GM10266 (cell line): Measurements from ENCODE around the gene ARID3A.

Experiments used
- DNase-seq: peaks from one replicate; pipeline ENCODE4 v3.0.0; 2012; ENCODE audit errors: extremely low spot score
- CTCF ChIP-seq: IDR thresholded peaks from 2 replicates; pipeline ENCODE4 v1.5.1; 2012; ENCODE audit warnings: mild to moderate bottlenecking, low read depth; ENCODE audit not compliant: control insufficient read depth, insufficient read depth; ENCODE audit errors: missing control alignments

ARID3A gene

DNA sequence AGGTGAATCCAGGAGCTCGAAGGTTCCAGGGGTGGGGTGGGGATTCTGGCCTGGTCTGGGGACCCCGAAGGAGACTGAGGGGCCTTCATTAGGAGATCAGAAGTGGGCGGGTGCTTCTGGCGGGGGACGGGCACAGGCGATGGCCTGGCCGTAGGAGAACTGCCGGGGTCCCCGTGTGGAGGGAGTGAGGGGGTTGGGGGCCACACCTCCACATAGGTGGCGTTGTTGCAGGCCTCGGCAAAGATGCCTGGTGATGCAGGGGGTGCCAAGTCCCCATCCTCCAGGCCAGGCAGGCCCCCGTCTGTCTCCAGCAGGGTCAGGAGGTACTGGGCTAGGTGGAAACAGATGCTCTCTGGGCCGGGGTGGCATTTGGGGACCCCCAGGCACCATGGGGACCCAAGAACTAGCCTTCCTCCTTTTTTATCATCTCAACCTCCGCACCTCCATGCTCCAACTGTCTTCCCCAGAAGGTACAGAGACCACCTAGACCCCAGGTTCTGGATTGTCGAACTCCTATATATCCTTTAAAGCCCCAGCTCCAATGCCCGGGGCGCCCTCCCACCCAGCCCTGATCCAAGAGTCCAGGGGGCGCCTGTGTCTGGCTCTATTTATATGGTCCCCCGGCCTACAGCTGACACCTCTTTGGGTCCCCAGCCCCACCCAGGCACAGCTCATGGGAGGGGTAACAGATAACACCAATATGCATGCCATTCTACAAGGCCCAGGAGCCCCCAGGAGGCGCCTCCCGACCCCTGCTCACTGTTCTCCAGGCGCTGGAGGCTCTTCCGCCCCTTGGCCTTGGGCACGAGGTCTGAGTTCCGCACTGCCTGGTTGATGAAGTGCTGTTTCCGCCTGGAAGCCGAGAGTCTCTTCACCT lies 24.4 kb upstream of the ARID3A start:
- TF ChIP-seq CTCF, result no peak
- DNase-seq, result no peak

DNA sequence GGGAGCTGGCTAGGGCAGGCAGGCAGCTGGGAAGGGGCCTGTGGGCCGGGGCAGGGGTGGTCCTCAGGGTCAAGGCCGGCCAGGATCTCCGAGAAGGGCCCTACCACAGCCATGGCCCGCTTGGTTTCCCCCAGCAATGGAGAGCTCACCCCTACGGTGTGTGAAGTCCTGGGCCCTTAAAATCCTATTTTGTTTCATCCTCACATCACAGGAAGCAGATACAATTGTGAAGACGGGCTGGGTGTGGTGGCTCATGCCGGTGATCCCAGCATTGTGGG lies 23.8 kb upstream of the ARID3A start:
- DNase-seq, result no peak
- TF ChIP-seq CTCF, result no peak

DNA sequence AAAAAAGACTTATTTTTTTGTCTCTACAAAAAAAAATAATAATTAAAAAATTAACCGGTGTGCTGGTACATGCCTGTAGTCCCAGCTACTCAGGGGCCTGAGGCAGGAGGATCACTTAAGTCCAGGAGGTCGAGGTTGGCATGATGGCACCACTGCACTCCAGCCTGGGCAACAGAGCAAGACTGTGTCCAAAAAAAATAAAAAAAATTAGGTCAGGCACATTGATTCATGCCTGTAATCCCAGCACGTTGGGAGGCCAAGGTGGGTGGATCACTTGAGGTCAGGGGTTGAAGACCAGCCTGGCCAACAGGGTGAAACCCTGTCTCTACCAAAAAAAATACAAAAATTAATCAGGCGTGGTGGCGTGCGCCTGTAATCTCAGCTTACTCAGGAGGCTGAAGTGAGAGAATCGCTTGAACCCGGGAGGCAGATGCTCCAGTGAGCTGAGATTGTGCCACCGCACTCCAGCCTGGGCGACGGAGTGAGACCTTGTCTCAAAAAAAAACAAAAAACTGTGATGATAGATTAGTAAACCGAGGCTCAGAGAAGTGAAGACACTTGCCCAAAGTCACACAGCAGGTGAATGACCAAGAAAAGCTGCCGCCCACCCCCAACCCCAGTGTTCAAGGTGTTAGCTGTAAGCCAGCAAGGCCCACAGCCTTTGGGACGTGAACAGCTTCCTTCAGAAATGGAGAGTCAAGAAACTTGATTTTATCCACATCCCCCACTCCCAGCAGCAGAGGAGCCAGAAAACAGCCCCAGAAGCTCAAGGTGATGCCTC lies 23.2 kb upstream of the ARID3A start:
- DNase-seq, result no peak
- TF ChIP-seq CTCF, result no peak

DNA sequence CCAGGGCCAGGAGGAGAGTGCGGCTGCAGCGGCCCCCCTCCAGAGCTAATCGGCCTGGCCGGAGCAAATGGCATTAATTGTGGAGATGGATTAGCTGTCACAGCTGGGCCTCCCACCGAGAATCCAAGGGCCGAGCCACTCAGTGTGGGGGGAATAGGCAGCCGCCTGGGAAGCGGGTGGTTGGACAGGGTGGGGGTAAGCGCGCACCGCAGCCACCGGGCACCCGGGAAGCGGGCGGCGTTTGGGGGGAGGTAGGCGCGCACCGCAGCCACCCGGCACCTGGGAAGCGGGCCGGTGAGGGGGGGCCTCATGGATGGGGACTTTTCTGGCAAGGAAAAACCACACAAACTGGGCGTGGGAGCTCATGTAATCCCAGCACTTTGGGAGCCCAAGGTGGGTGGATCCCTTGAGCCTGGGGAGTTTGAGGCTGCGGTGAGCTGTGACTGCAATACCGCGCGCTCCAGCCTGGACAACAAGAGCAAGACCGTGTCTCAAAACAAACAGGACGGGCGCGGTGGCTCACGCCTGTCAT lies 22.5 kb upstream of the ARID3A start:
- TF ChIP-seq CTCF, result no peak
- DNase-seq, result no peak

GRCh38 chr19:904545-904944 lies 21.3 kb upstream of the ARID3A start:
- no peak for DNase-seq
- no peak for TF ChIP-seq CTCF

GRCh38 chr19:906480-906879 lies 19.4 kb upstream of the ARID3A start:
- DNase-seq, result no peak
- TF ChIP-seq CTCF, result no peak
